H9 (cell line): Measurements from ENCODE around the gene NFXL1. TPM values are rescaled to one million over a fixed set of nuclear protein-coding genes. Genes with fewer than 3 reads are reported as not detected.

ENCODE experiments used
- DNase-seq: peaks from one replicate; pipeline ENCODE4 v3.0.0-alpha.2; 2017
- H2AFZ ChIP-seq: one replicate; pipeline ENCODE4 v1.6.1; 2013; ENCODE audit warnings: mild to moderate bottlenecking, low read length, control low read depth, moderate library complexity
- H2AK5ac ChIP-seq: 2 replicates; pipeline ENCODE4 v1.6.1; 2013; ENCODE audit warnings: low read length, control low read depth, mixed read lengths; ENCODE audit not compliant: insufficient read length
- H2BK120ac ChIP-seq: one replicate; pipeline ENCODE4 v1.6.1; 2013; ENCODE audit warnings: low read depth, mild to moderate bottlenecking, low read length, control low read depth, inconsistent platforms; ENCODE audit not compliant: poor library complexity, severe bottlenecking
- H2BK12ac ChIP-seq: 2 replicates; pipeline ENCODE4 v1.6.1; 2013; ENCODE audit warnings: low read length, control low read depth, mixed read lengths, low read depth; ENCODE audit not compliant: insufficient read length
- H2BK15ac ChIP-seq: 2 replicates; pipeline ENCODE4 v1.6.1; 2013; ENCODE audit warnings: low read depth, low read length, control low read depth
- H2BK20ac ChIP-seq: one replicate; pipeline ENCODE4 v1.6.1; 2013; ENCODE audit warnings: low read depth, mild to moderate bottlenecking, low read length, control low read depth, inconsistent platforms; ENCODE audit not compliant: poor library complexity, severe bottlenecking
- H2BK5ac ChIP-seq: 2 replicates; pipeline ENCODE4 v1.6.1; 2013; ENCODE audit warnings: low read length, control low read depth, mixed read lengths; ENCODE audit not compliant: insufficient read length
- H3K14ac ChIP-seq: 2 replicates; pipeline ENCODE4 v1.6.1; 2013; ENCODE audit warnings: low read length, control low read depth; ENCODE audit not compliant: insufficient read depth
- H3K18ac ChIP-seq: 2 replicates; pipeline ENCODE4 v1.6.1; 2013; ENCODE audit warnings: low read depth, mild to moderate bottlenecking, mixed read lengths, low read length, control low read depth; ENCODE audit not compliant: insufficient read length
- H3K23ac ChIP-seq: 2 replicates; pipeline ENCODE4 v1.6.1; 2013; ENCODE audit warnings: low read length, control low read depth, mixed read lengths, low read depth; ENCODE audit not compliant: insufficient read length
- H3K23me2 ChIP-seq: 2 replicates; pipeline ENCODE4 v1.6.1; 2013; ENCODE audit warnings: low read depth, mild to moderate bottlenecking, mixed read lengths, low read length, control low read depth; ENCODE audit not compliant: insufficient read length, poor library complexity, severe bottlenecking
- H3K27ac ChIP-seq: 2 replicates; pipeline ENCODE4 v1.5.1; 2013; ENCODE audit warnings: low read length, control low read depth, mixed read lengths, low read depth; ENCODE audit not compliant: insufficient read length
- H3K27me3 ChIP-seq: 2 replicates; pipeline ENCODE4 v1.6.1; 2013; ENCODE audit warnings: low read length, control low read depth, inconsistent platforms; ENCODE audit not compliant: insufficient read depth
- H3K4ac ChIP-seq: 2 replicates; pipeline ENCODE4 v1.6.1; 2013; ENCODE audit warnings: low read depth, mild to moderate bottlenecking, control low read depth, inconsistent platforms, low read length, moderate library complexity
- H3K4me1 ChIP-seq: 2 replicates; pipeline ENCODE4 v1.6.1; 2013; ENCODE audit warnings: low read length, control low read depth, inconsistent platforms; ENCODE audit not compliant: insufficient read depth
- H3K4me2 ChIP-seq: 2 replicates; pipeline ENCODE4 v1.6.1; 2013; ENCODE audit warnings: low read length, control low read depth, mixed read lengths; ENCODE audit not compliant: insufficient read length, insufficient read depth
- H3K56ac ChIP-seq: 2 replicates; pipeline ENCODE4 v1.6.1; 2013; ENCODE audit warnings: low read depth, mild to moderate bottlenecking, mixed read lengths, low read length, control low read depth; ENCODE audit not compliant: insufficient read length
- H3K79me1 ChIP-seq: 2 replicates; pipeline ENCODE4 v1.6.1; 2013; ENCODE audit warnings: low read depth, mild to moderate bottlenecking, moderate library complexity, low read length, control low read depth, inconsistent platforms; ENCODE audit not compliant: insufficient read depth, poor library complexity, severe bottlenecking
- H3K79me2 ChIP-seq: 2 replicates; pipeline ENCODE4 v1.6.1; 2013; ENCODE audit warnings: low read length, control low read depth, inconsistent platforms; ENCODE audit not compliant: insufficient read depth
- H3K9ac ChIP-seq: 2 replicates; pipeline ENCODE4 v1.6.1; 2013; ENCODE audit warnings: low read length, control low read depth, mixed read lengths; ENCODE audit not compliant: insufficient read length; ENCODE audit errors: extremely low read depth
- H3K9me3 ChIP-seq: one replicate; pipeline ENCODE4 v1.6.1; 2013; ENCODE audit warnings: low read depth, low read length, inconsistent platforms; ENCODE audit not compliant: control insufficient read depth
- H3T11ph ChIP-seq: one replicate; pipeline ENCODE4 v1.6.1; 2013; ENCODE audit warnings: mild to moderate bottlenecking, low read length, control low read depth, inconsistent platforms
- H4K20me1 ChIP-seq: one replicate; pipeline ENCODE4 v1.6.1; 2013; ENCODE audit not compliant: control insufficient read depth, insufficient read length, insufficient read depth
- H4K5ac ChIP-seq: 2 replicates; pipeline ENCODE4 v1.6.1; 2013; ENCODE audit warnings: low read depth, mild to moderate bottlenecking, mixed read lengths, low read length, control low read depth; ENCODE audit not compliant: insufficient read length
- H4K8ac ChIP-seq: replicated peaks from 2 replicates; pipeline ENCODE4 v1.6.1; 2013; ENCODE audit warnings: low read length, control low read depth, mixed read lengths, low read depth; ENCODE audit not compliant: insufficient read length
- H4K91ac ChIP-seq: 2 replicates; pipeline ENCODE4 v1.6.1; 2013; ENCODE audit warnings: low read depth, mild to moderate bottlenecking, moderate library complexity, mixed read lengths, low read length, control low read depth; ENCODE audit not compliant: insufficient read length
- H3K27ac Mint-ChIP-seq, 3 experiments: 2 replicates in 2 of 3; 3 replicates in 1 of 3; pipeline ENCODE4 v1.8.0; 2020 to 2021; ENCODE audit warnings: mixed read lengths in 3 of 3, mild to moderate bottlenecking in 1 of 3, moderate library complexity in 1 of 3
- H3K27me3 Mint-ChIP-seq: 2 replicates; pipeline ENCODE4 v1.8.0; 2021; ENCODE audit warnings: low read depth, mild to moderate bottlenecking, moderate library complexity, mixed read lengths
- H3K36me3 Mint-ChIP-seq, 3 experiments: 2 replicates in 2 of 3; 3 replicates in 1 of 3; pipeline ENCODE4 v1.8.0; 2020 to 2021; ENCODE audit warnings: low read depth in 3 of 3, mixed read lengths in 3 of 3; ENCODE audit not compliant: insufficient read depth in 1 of 3
- H3K4me1 Mint-ChIP-seq, 2 experiments: 2 replicates each; pipeline ENCODE4 v1.8.0; 2020; ENCODE audit warnings: mixed read lengths in 2 of 2
- H3K4me3 Mint-ChIP-seq, 2 experiments: 2 replicates in 1 of 2; 3 replicates in 1 of 2; pipeline ENCODE4 v1.8.0; 2020 to 2021; ENCODE audit warnings: mild to moderate bottlenecking in 2 of 2, mixed read lengths in 2 of 2, moderate library complexity in 1 of 2
- H3K9me3 Mint-ChIP-seq, 2 experiments: 2 replicates in 1 of 2; 3 replicates in 1 of 2; pipeline ENCODE4 v1.8.0; 2020; ENCODE audit warnings: mild to moderate bottlenecking in 2 of 2, mixed read lengths in 2 of 2, moderate library complexity in 1 of 2
- WGBS: extraction: QIAGEN DNeasy Blood & Tissue Kit; methylation state at CpG from one replicate; pipeline ENCODE4 v1.1.7; 2013; ENCODE audit warnings: missing lambda C conversion rate, low lambda C conversion rate, mixed read lengths; ENCODE audit not compliant: insufficient read length; ENCODE audit errors: extremely low coverage; 5-methylcytosine and 5-hydroxymethylcytosine counted together
- total RNA-seq: library from RNA; stranded (reverse); gene quantifications from 2 replicates; pipeline ENCODE4 v1.2.1, GENCODE V29; 2021
- TF ChIP-seq, protein P1 (sequence below): fragments of 200-600 bp; sonication (generic); conservative IDR thresholded peaks from 3 replicates; pipeline ENCODE4 v1.8.0; 2021; ENCODE audit warnings: antibody characterized with exemption, mild to moderate bottlenecking

Gene NFXL1
- total RNA-seq, 1 experiment from 2014 or later, result 33.8 TPM

DNA sequence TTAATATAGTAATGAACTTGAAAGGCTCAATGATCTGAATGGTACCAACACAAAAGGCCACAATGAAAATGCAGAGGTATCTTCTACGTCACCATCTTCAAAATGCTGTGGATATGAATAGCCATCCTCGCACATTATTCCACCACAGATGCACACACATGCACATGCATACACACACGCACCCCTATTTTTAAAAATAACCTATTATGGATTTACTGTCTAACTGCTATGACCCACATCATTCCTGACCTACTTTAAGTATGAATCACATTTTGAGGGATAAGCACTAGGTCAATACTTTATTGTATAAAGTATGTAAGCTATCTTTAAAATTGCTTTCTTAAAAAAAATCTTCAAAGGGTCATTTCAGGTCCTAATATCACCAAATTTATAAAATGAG is 52.1 kb downstream of the NFXL1 start:
- no peaks in the 10 kb centered on the region for H3K79me2 ChIP-seq
- H3K56ac ChIP-seq, result no peak overlapping the region
- no peak overlapping the region for H3K4me2 ChIP-seq
- H2BK12ac ChIP-seq, result no peak overlapping the region
- H2BK120ac ChIP-seq, result no peak overlapping the region
- no peaks in the 10 kb centered on the region for H3K23me2 ChIP-seq
- H4K5ac ChIP-seq, result no peak overlapping the region
- no peak overlapping the region for H3K23ac ChIP-seq
- H3T11ph ChIP-seq, result no peak overlapping the region
- H3K27ac ChIP-seq, result no peak overlapping the region
- Mint-ChIP-seq H3K36me3 (peaks cover 4 to 29% (median 24%) of the 10 kb centered on the region in 3 experiments; a peak in 6 of 7 replicates), H3K27ac (no peak overlapping the region), H3K4me1 (peaks cover 0 to 5% of the 10 kb centered on the region in 2 experiments; a peak in 3 of 4 replicates), H3K27me3 (no peaks in the 10 kb centered on the region), H3K9me3 (no peaks in the 10 kb centered on the region), H3K4me3 (no peak overlapping the region)
- H3K4me1 ChIP-seq, result no peaks in the 10 kb centered on the region
- H2AFZ ChIP-seq, result no peak overlapping the region
- TF ChIP-seq, protein P1, sequence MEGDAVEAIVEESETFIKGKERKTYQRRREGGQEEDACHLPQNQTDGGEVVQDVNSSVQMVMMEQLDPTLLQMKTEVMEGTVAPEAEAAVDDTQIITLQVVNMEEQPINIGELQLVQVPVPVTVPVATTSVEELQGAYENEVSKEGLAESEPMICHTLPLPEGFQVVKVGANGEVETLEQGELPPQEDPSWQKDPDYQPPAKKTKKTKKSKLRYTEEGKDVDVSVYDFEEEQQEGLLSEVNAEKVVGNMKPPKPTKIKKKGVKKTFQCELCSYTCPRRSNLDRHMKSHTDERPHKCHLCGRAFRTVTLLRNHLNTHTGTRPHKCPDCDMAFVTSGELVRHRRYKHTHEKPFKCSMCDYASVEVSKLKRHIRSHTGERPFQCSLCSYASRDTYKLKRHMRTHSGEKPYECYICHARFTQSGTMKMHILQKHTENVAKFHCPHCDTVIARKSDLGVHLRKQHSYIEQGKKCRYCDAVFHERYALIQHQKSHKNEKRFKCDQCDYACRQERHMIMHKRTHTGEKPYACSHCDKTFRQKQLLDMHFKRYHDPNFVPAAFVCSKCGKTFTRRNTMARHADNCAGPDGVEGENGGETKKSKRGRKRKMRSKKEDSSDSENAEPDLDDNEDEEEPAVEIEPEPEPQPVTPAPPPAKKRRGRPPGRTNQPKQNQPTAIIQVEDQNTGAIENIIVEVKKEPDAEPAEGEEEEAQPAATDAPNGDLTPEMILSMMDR, result no peak
- no peak for DNase-seq
- H3K27me3 ChIP-seq, result no peaks in the 10 kb centered on the region
- H3K14ac ChIP-seq, result no peak overlapping the region
- no peaks in the 10 kb centered on the region for H3K79me1 ChIP-seq
- H4K91ac ChIP-seq, result no peak overlapping the region
- no peak overlapping the region for H2BK15ac ChIP-seq
- no peaks in the 10 kb centered on the region for H4K20me1 ChIP-seq
- H2BK20ac ChIP-seq, result no peak overlapping the region
- no peak overlapping the region for H3K18ac ChIP-seq
- H3K9ac ChIP-seq, result no peak overlapping the region
- H3K4ac ChIP-seq, result no peak overlapping the region
- H4K8ac ChIP-seq, result no peak overlapping the region
- H2AK5ac ChIP-seq, result no peak overlapping the region
- WGBS, result no CpG with 5 or more reads among the region's 3 CpGs
- no peaks in the 10 kb centered on the region for H3K9me3 ChIP-seq
- H2BK5ac ChIP-seq, result no peak overlapping the region
